Kidney (tissue), 14 donors: Measurements from ENCODE around the gene SDHAF2. TPM values are rescaled to one million over a fixed set of nuclear protein-coding genes. Genes with fewer than 3 reads are reported as not detected.
A peak's percentile ranks its signal among the peaks of the same experiment; 100 is the strongest.
"Not testable (repeated sequence)": the region's sequence is repeated elsewhere in the genome, so short reads cannot be mapped to it uniquely, and the experiment has no call there.

Experiments used
- DNase-seq, 5 donors: peaks; one replicate each; pipeline ENCODE4 v3.0.0-alpha.2; 2013 to 2020
- FAIRE-seq: peaks from 2 replicates; lab custom pipeline; 2012; peaks lifted over from hg19 to GRCh38; lab: Jason Lieb, UNC
- H3K27ac ChIP-seq, 2 donors: one replicate each; pipeline ENCODE4 v1.7.0; 2013; ENCODE audit warnings: low read depth in 2 of 2, low read length in 2 of 2, inconsistent platforms in 1 of 2
- H3K27me3 ChIP-seq: one replicate; pipeline ENCODE4 v1.7.1; 2013; ENCODE audit warnings: low read length, inconsistent platforms; ENCODE audit not compliant: control insufficient read depth, insufficient read depth
- H3K36me3 ChIP-seq, 3 donors: one replicate each; pipeline versions ENCODE4 v1.7.0 to v1.7.1; 2013; ENCODE audit warnings: low read length in 3 of 3, control low read depth in 1 of 3, inconsistent platforms in 1 of 3; ENCODE audit not compliant: insufficient read depth in 3 of 3, control insufficient read depth in 2 of 3
- H3K4me1 ChIP-seq, 3 donors: one replicate each; pipeline versions ENCODE4 v1.7.0 to v1.7.1; 2013; ENCODE audit warnings: low read length in 3 of 3, inconsistent platforms in 1 of 3, low read depth in 1 of 3; ENCODE audit not compliant: control insufficient read depth in 2 of 3, insufficient read depth in 2 of 3
- H3K4me3 ChIP-seq, 3 donors: one replicate each; pipeline versions ENCODE4 v1.7.0 to v1.8.1; 2013; ENCODE audit warnings: low read length in 3 of 3, control low read depth in 1 of 3, inconsistent platforms in 1 of 3
- H3K9ac ChIP-seq, 3 donors: one replicate each; pipeline versions ENCODE4 v1.7.0 to v1.7.1; 2013; ENCODE audit warnings: low read length in 3 of 3, control low read depth in 1 of 3, inconsistent platforms in 1 of 3
- H3K9me3 ChIP-seq, 3 donors: one replicate each; pipeline versions ENCODE4 v1.7.0 to v1.7.1; 2013; ENCODE audit warnings: low read length in 3 of 3, control low read depth in 1 of 3, inconsistent platforms in 1 of 3; ENCODE audit not compliant: control insufficient read depth in 2 of 3, insufficient read depth in 1 of 3
- intact Hi-C: fragments of 100-400 bp; cut with DNase I; formaldehyde crosslinking; loops from one replicate; pipeline ENCODE4 v1.11.1; 2022
- polyA plus RNA-seq: library from polyadenylated mRNA; stranded (reverse); fragments of 350-450 nt; fragmentation: Illumina TruSeq; extraction: RNeasy Lipid Tissue Mini Kit (QIAGEN cat#74804); gene quantifications from one replicate; pipeline ENCODE4 v1.2.3, GENCODE V29; 2014; ENCODE audit warnings: low read depth, low replicate concordance; ENCODE audit not compliant: insufficient read depth
- total RNA-seq: library from RNA; stranded (reverse); fragmentation: NEBNext Ultra II Directional; extraction: Animal tissue kit (Norgen Biotek cat#: 25700); gene quantifications from one replicate; pipeline ENCODE4 v1.2.1, GENCODE V29; 2021
- TF ChIP-seq, protein P1 (sequence below): IDR thresholded peaks from 3 replicates; pipeline ENCODE4 v1.5.1; 2012; ENCODE audit warnings: mild to moderate bottlenecking, moderate library complexity, borderline replicate concordance; ENCODE audit not compliant: insufficient read depth; ENCODE audit errors: extremely low read depth
- donor health status: control.
- donor health status: control.
- donor health status: control.
- donor health status: control.
- donor health status: control.
- donor health status: DM: yes; HTN: yes; CAD: no.
- donor health status: Normal renal cell carcinoma (clear cell type).

SDHAF2 gene
- total and polyA plus RNA-seq, 2 donors from 2014 or later, result 40.7 to 77.1 TPM

DNA sequence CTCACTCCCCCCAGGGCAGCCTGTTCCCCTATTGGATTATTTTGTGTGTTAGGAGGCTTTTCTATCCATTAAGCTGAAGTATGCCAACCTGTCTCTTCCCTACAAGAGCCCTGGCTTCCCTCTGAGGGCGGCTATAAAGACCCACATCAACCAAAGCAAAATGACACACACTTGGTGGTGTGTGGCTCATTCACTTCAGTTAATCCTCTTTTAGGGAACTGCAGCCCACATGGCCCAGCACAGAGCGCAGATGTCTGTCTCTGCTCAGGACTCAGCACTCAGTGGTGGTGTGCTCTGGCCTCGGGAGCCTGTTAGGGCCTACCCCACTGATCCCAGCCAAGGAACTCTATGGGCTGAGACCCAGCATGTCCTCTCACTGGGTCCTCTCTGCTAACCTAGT is 46.4 kb downstream of the SDHAF2 start:
- Histone ChIP-seq H3K4me1 (peaks cover 0 to 6% (median 6%) of the 10 kb centered on the region in 3 donors), H3K27me3 (no peaks in the 10 kb centered on the region), H3K36me3 (no peaks in the 10 kb centered on the region), H3K9me3 (no peaks in the 10 kb centered on the region), H3K27ac (no peak overlapping the region), H3K9ac (no peak overlapping the region), H3K4me3 (no peak overlapping the region)
- FAIRE-seq (no peak), DNase-seq (no peak)
- TF ChIP-seq, protein P1, sequence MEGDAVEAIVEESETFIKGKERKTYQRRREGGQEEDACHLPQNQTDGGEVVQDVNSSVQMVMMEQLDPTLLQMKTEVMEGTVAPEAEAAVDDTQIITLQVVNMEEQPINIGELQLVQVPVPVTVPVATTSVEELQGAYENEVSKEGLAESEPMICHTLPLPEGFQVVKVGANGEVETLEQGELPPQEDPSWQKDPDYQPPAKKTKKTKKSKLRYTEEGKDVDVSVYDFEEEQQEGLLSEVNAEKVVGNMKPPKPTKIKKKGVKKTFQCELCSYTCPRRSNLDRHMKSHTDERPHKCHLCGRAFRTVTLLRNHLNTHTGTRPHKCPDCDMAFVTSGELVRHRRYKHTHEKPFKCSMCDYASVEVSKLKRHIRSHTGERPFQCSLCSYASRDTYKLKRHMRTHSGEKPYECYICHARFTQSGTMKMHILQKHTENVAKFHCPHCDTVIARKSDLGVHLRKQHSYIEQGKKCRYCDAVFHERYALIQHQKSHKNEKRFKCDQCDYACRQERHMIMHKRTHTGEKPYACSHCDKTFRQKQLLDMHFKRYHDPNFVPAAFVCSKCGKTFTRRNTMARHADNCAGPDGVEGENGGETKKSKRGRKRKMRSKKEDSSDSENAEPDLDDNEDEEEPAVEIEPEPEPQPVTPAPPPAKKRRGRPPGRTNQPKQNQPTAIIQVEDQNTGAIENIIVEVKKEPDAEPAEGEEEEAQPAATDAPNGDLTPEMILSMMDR, result no peak
- intact Hi-C loops, result no loop called here

DNA sequence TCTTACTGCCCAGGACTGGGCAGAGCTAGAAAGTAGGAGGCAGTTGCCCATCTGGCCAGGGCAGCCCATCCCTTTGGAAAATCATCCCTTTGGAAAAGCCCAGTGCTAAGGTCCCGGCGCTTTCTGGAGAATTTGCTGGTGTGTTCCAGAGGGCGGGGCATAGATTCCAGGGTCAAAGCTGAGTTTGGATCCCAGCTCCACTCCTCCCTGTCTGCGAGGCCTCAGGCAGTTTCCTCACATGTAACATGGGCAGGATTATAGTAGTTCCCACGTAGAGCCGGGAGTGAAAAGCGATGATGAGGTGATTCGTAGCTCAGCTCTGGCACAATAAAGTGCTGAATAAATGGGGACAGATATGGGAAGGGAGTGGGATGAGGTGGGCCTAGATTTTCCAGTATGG is 47.2 kb downstream of the SDHAF2 start:
- DNase-seq, result no peak
- TF ChIP-seq, protein P1, result no peak
- H3K36me3 ChIP-seq, result no peaks in the 10 kb centered on the region
- H3K9me3 ChIP-seq, result no peaks in the 10 kb centered on the region
- no peak overlapping the region for H3K27ac ChIP-seq
- no peak overlapping the region for H3K4me3 ChIP-seq
- intact Hi-C loops, result no loop called here
- no peak for FAIRE-seq
- no peaks in the 10 kb centered on the region for H3K27me3 ChIP-seq
- H3K4me1 ChIP-seq, result peaks cover 0 to 6% (median 6%) of the 10 kb centered on the region in 3 donors
- H3K9ac ChIP-seq, result no peak overlapping the region

DNA sequence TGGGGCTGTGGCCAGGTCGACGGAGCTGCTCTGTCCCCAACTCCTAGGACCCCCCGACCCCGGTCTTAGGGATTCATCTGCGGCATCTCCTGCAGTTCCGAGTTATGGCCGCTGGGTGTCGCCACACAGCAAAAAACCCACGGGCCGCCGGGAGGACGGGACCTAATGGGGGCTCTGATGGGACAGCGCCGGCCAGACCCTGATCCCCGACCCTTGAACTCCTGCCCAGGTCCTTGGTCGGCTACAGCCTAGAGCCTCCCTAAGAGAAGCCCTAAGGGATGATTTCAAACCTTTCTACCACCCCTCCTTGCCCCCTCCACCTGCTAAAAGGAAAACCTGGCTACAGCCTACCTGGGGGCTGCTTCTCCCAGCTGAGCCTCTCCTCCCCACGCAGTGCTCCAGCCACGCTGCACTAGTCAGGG is 47.8 kb downstream of the SDHAF2 start:
- no peaks in the 10 kb centered on the region for H3K27me3 ChIP-seq
- peaks cover 0 to 6% (median 6%) of the 10 kb centered on the region in 3 donors for H3K4me1 ChIP-seq
- H3K9me3 ChIP-seq, result no peaks in the 10 kb centered on the region
- no peak for FAIRE-seq
- DNase-seq, result peak in 3 of 5 donors; percentile 57 to 73 (median 62)
- no peak overlapping the region for H3K9ac ChIP-seq
- H3K36me3 ChIP-seq, result no peaks in the 10 kb centered on the region
- H3K4me3 ChIP-seq, result no peak overlapping the region
- intact Hi-C loops, result no loop called here
- TF ChIP-seq, protein P1, result peak; percentile 92
- no peak overlapping the region for H3K27ac ChIP-seq

DNA sequence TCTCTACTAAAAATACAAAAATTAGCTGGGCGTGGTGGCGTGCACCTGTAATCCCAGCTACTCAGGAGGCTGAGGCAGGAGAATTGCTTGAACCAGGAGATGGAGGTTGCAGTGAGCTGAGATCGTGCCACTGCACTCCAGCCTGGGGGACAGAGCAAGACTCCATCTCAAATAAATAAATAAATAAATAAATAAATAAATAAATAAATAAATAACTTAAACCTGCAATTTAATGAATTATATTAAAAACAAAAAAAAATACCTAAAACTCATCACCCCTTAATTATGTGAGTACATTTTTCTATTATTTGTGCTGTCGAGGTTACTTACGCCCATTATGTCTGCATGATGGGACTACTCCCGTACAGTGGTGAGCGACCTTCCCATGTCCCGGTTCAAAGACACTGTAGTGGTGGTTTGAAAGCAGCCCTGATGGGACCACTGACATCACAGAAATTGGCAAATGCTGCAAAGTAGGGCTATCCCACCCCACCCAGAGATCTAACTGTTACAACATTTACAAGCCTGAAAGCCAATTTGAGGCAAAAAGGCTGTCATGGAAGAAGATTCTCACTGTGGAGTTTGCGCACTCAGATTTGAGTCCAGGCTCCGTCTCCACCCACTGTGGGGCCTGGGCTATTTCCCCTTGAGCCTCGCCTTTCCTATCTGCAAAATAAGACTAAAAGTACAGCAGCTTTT is 49.6 kb downstream of the SDHAF2 start:
- FAIRE-seq, DNase-seq, H3K4me1 ChIP-seq, H3K9me3 ChIP-seq, H3K9ac ChIP-seq, intact Hi-C loops, H3K27me3 ChIP-seq, H3K4me3 ChIP-seq, H3K27ac ChIP-seq, H3K36me3 ChIP-seq: not testable (repeated sequence)
